B cell (primary cell): Measurements from ENCODE around the gene SDR39U1. TPM values are rescaled to one million over a fixed set of nuclear protein-coding genes. Genes with fewer than 3 reads are reported as not detected.

Experiments
- ATAC-seq: fragments of 200-7000 bp; cut with Tn5 transposase; one replicate; pipeline ENCODE4 v1.10.0; 2021; ENCODE audit warnings: low read depth, mild to moderate bottlenecking, moderate number of reproducible peaks, moderate library complexity
- CTCF ChIA-PET: fragments of 350-600 bp; sonication (Branson Sonifier 250); formaldehyde crosslinking; loops from one replicate; lab custom pipeline; 2021; ENCODE audit warnings: antibody characterized with exemption, inconsistent platforms; lab: Charles Lee
- POLR2A ChIA-PET: fragments of 350-600 bp; sonication (Branson Sonifier 250); formaldehyde crosslinking; loops from one replicate; lab custom pipeline; 2021; ENCODE audit warnings: antibody characterized with exemption; lab: Charles Lee
- DNase-seq: peaks from one replicate; pipeline ENCODE4 v3.0.0; 2013
- H2AFZ ChIP-seq: 2 replicates; pipeline ENCODE4 v1.6.1; 2012; ENCODE audit warnings: mild to moderate bottlenecking, low read depth, low read length; ENCODE audit not compliant: insufficient read depth, poor library complexity, severe bottlenecking
- H3K27ac ChIP-seq, 2 donors: 1 replicate in 1 of 2; 2 replicates in 1 of 2; pipeline ENCODE4 v1.5.1; 2012 to 2013; ENCODE audit warnings: low read length in 2 of 2, mild to moderate bottlenecking in 2 of 2, moderate library complexity in 1 of 2
- H3K27me3 ChIP-seq, 4 experiments: fragments of 200-600 bp in 1 of 4; sonication (generic) in 1 of 4; replicated peaks in 1 of 4; 1 replicate in 2 of 4; 2 replicates in 2 of 4; pipeline versions ENCODE4 v1.6.1 to v1.7.0; 2013 to 2016; ENCODE audit warnings: low read length in 3 of 4, mild to moderate bottlenecking in 2 of 4, mixed read lengths in 1 of 4, moderate library complexity in 1 of 4; ENCODE audit not compliant: insufficient read depth in 4 of 4, control insufficient read depth in 3 of 4; ENCODE audit errors: control extremely low read depth in 1 of 4
- H3K36me3 ChIP-seq, 2 experiments: replicated peaks in 1 of 2; 1 replicate in 1 of 2; 2 replicates in 1 of 2; pipeline versions ENCODE4 v1.6.1 to v1.7.1; 2013; ENCODE audit warnings: low read length in 1 of 2; ENCODE audit not compliant: insufficient read depth in 2 of 2, control insufficient read depth in 1 of 2; ENCODE audit errors: control extremely low read depth in 1 of 2, extremely low read depth in 1 of 2
- H3K4me1 ChIP-seq, 2 donors: fragments of 200-600 bp in 1 of 2; sonication (generic) in 1 of 2; 1 replicate in 1 of 2; 2 replicates in 1 of 2; pipeline versions ENCODE4 v1.5.1 to v1.6.1; 2013 to 2017; ENCODE audit warnings: low read length in 2 of 2; ENCODE audit not compliant: control insufficient read depth in 2 of 2, insufficient read depth in 2 of 2
- H3K4me2 ChIP-seq: replicated peaks from 2 replicates; pipeline ENCODE3; 2012; ENCODE audit warnings: mild to moderate bottlenecking, low read depth, low read length; ENCODE audit not compliant: poor library complexity, severe bottlenecking
- H3K4me3 ChIP-seq, 5 experiments: fragments of 200-600 bp in 1 of 5; sonication (generic) in 1 of 5; 1 replicate in 3 of 5; 2 replicates in 2 of 5; pipeline versions ENCODE4 v1.5.1 to v1.7.0; 2011 to 2016; ENCODE audit warnings: low read length in 4 of 5, mild to moderate bottlenecking in 4 of 5, low read depth in 2 of 5, control low read depth in 1 of 5, moderate library complexity in 1 of 5; ENCODE audit not compliant: insufficient read depth in 1 of 5; ENCODE audit errors: control extremely low read depth in 1 of 5, extremely low read depth in 1 of 5
- H3K79me2 ChIP-seq: fragments of 200-600 bp; sonication (generic); one replicate; pipeline ENCODE4 v1.6.0; 2016; ENCODE audit warnings: low read length; ENCODE audit not compliant: control insufficient read depth, insufficient read depth
- H3K9ac ChIP-seq: fragments of 200-600 bp; sonication (generic); 2 replicates; pipeline ENCODE4 v1.6.1; 2017; ENCODE audit warnings: mild to moderate bottlenecking, low read length, moderate library complexity
- H3K9me3 ChIP-seq, 3 donors: one replicate each; pipeline versions ENCODE4 v1.6.1 to v1.7.1; 2013; ENCODE audit warnings: low read length in 2 of 3; ENCODE audit not compliant: control insufficient read depth in 2 of 3, insufficient read depth in 1 of 3; ENCODE audit errors: control extremely low read depth in 1 of 3
- H4K20me1 ChIP-seq: 2 replicates; pipeline ENCODE4 v1.6.0; 2012; ENCODE audit warnings: mild to moderate bottlenecking, low read length; ENCODE audit not compliant: insufficient read depth, control insufficient read depth, poor library complexity, severe bottlenecking
- H3K27ac Mint-ChIP-seq: one replicate; pipeline ENCODE4 v1.8.0; 2021; ENCODE audit warnings: mixed read lengths
- H3K27me3 Mint-ChIP-seq: one replicate; pipeline ENCODE4 v1.8.0; 2021; ENCODE audit warnings: mixed read lengths
- H3K4me1 Mint-ChIP-seq: one replicate; pipeline ENCODE4 v1.8.0; 2021; ENCODE audit warnings: mixed read lengths
- H3K4me3 Mint-ChIP-seq: one replicate; pipeline ENCODE4 v1.8.0; 2021; ENCODE audit warnings: mixed read lengths
- H3K9me3 Mint-ChIP-seq: one replicate; pipeline ENCODE4 v1.8.0; 2022; ENCODE audit warnings: mixed read lengths; ENCODE audit not compliant: insufficient read depth
- EZH2 ChIP-seq: IDR thresholded peaks from 2 replicates; pipeline ENCODE4 v1.6.1; 2012; ENCODE audit warnings: borderline replicate concordance, low read depth, mild to moderate bottlenecking, moderate library complexity, low read length; ENCODE audit not compliant: insufficient read depth, poor library complexity, severe bottlenecking
- WGBS: methylation state at CpG from one replicate; pipeline ENCODE4 v1.1.5; 2013; ENCODE audit warnings: missing lambda C conversion rate; ENCODE audit not compliant: insufficient coverage; 5-methylcytosine and 5-hydroxymethylcytosine counted together
- intact Hi-C: fragments of 100-400 bp; cut with micrococcal nuclease; formaldehyde crosslinking; loops from one replicate; pipeline ENCODE4 v1.10.0; 2022
- polyA plus RNA-seq: library from polyadenylated mRNA; depleted of rRNA; stranded (reverse); fragments of >200 nt; gene quantifications from 2 replicates; pipeline ENCODE4 v1.2.3, GENCODE V29; 2012
- total RNA-seq, 2 donors: library from RNA; stranded (reverse); fragments of 120-200 nt in 1 of 2; gene quantifications; 1 replicate in 1 of 2; 2 replicates in 1 of 2; pipeline versions ENCODE4 v1.2.3 to v1.2.4, GENCODE V29; 2013 to 2022
- TF ChIP-seq, protein P1 (sequence below): fragments of 200-600 bp; IDR thresholded peaks from one replicate; pipeline ENCODE4 v1.8.0; 2022; ENCODE audit warnings: antibody characterized with exemption, mild to moderate bottlenecking

SDR39U1 gene
- total and polyA plus RNA-seq, 2 donors (not counting 1 experiment from before 2014, with no cell fraction given) = 126 to 247 TPM

DNA sequence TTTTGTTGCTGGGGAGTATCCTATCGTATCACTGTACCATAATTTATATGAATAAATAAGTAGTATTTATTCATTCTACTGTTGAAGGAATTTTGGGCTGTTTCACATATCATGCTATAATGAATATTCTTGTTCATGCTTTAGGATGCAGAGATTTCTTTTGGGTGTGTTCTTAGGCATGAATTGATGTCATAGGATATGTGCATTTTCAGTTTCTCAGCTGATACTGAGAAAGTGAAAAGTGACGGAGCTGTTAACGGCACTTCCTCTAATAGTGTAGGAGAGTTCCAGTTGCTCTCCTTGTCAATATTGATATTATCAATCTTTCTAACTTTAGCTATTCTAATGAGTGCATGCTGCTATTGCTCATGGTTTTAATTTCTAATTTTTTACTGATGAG is 23.2 kb upstream of the SDR39U1 start:
- Histone ChIP-seq H3K4me2 (no peak overlapping the region), H4K20me1 (no peaks in the 10 kb centered on the region), H2AFZ (no peak overlapping the region), H3K9me3 (no peaks in the 10 kb centered on the region), H3K27ac (no peak overlapping the region), H3K4me1 (peaks cover 0 to 2% of the 10 kb centered on the region in 2 donors), H3K9ac (no peak overlapping the region), H3K4me3 (no peak overlapping the region), H3K27me3 (no peaks in the 10 kb centered on the region), H3K36me3 (no peaks in the 10 kb centered on the region), H3K79me2 (no peaks in the 10 kb centered on the region)
- CTCF ChIA-PET = interaction anchor here (1.2 kb wide), 1 partner anchor 241 kb away, joined by 7 read pairs; no protein-coding TSS in a partner anchor
- no peak overlapping the region for H3K27ac Mint-ChIP-seq
- intact Hi-C loops = no loop called here
- H3K9me3 Mint-ChIP-seq = peaks cover 2% of the 10 kb centered on the region
- TF ChIP-seq EZH2 = no peak
- TF ChIP-seq, protein P1, sequence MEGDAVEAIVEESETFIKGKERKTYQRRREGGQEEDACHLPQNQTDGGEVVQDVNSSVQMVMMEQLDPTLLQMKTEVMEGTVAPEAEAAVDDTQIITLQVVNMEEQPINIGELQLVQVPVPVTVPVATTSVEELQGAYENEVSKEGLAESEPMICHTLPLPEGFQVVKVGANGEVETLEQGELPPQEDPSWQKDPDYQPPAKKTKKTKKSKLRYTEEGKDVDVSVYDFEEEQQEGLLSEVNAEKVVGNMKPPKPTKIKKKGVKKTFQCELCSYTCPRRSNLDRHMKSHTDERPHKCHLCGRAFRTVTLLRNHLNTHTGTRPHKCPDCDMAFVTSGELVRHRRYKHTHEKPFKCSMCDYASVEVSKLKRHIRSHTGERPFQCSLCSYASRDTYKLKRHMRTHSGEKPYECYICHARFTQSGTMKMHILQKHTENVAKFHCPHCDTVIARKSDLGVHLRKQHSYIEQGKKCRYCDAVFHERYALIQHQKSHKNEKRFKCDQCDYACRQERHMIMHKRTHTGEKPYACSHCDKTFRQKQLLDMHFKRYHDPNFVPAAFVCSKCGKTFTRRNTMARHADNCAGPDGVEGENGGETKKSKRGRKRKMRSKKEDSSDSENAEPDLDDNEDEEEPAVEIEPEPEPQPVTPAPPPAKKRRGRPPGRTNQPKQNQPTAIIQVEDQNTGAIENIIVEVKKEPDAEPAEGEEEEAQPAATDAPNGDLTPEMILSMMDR = no peak
- no peak overlapping the region for H3K4me3 Mint-ChIP-seq
- no peak for DNase-seq
- no peak for ATAC-seq
- H3K27me3 Mint-ChIP-seq = no peaks in the 10 kb centered on the region
- POLR2A ChIA-PET = no interaction called here
- peaks cover 6% of the 10 kb centered on the region for H3K4me1 Mint-ChIP-seq
- WGBS = no CpG with 5 or more reads among the region's 3 CpGs

DNA sequence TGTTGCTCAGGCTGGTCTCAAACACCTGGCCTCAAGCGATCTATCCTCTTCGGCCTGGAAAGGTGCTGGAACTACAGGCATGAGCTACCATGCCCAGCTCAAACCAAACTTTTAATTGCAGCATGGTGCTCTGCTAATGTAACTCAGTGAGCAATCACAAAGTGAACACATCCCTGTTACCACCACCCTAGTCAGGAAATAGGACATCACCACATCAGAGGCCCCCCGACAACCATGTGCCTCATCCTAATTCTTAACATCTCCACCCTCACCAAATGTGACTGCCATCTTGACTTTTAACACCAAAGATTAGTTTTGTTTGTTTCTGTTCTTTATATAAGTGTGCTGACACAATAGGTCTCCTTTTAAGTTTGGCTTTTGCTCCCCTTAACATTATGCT is 22.8 kb upstream of the SDR39U1 start:
- H3K27ac Mint-ChIP-seq = no peak overlapping the region
- peaks cover 6% of the 10 kb centered on the region for H3K4me1 Mint-ChIP-seq
- ChIA-PET POLR2A (no interaction called here), CTCF (interaction anchor here (1.2 kb wide), 1 partner anchor 241 kb away, joined by 7 read pairs; no protein-coding TSS in a partner anchor)
- Histone ChIP-seq H3K9me3 (no peaks in the 10 kb centered on the region), H2AFZ (no peak overlapping the region), H3K9ac (no peak overlapping the region), H3K4me1 (peaks cover 0 to 2% of the 10 kb centered on the region in 2 donors), H3K27ac (no peak overlapping the region), H3K4me2 (no peak overlapping the region), H3K4me3 (no peak overlapping the region), H3K79me2 (no peaks in the 10 kb centered on the region), H3K36me3 (no peaks in the 10 kb centered on the region), H4K20me1 (no peaks in the 10 kb centered on the region), H3K27me3 (no peaks in the 10 kb centered on the region)
- WGBS = 100% methylated on average over 2 of the region's 3 CpGs
- intact Hi-C loops = no loop called here
- H3K27me3 Mint-ChIP-seq = no peaks in the 10 kb centered on the region
- no peak for ATAC-seq
- no peak overlapping the region for H3K4me3 Mint-ChIP-seq
- peaks cover 2% of the 10 kb centered on the region for H3K9me3 Mint-ChIP-seq
- DNase-seq = no peak
- no peak for TF ChIP-seq EZH2
- TF ChIP-seq, protein P1 = no peak
